ENCODE data around the gene ATMIN. TPM values are rescaled to one million over a fixed set of nuclear protein-coding genes. Genes with fewer than 3 reads are reported as not detected.

ATMIN gene
- total RNA-seq, 1 donor, result 54.0 TPM

GRCh38 chr16:81040131-81040530 lies 4.5 kb downstream of the ATMIN start:
- no peak for TF ChIP-seq CTCF (IDR thresholded peaks at IDR 0.05; ENCODE audit: insufficient read depth, low read depth, low read length)
- H3K4me3 ChIP-seq (ENCODE audit: low read depth, low read length), result no peak overlapping the region
- DNase-seq (ENCODE audit: low read depth), result no peak

DNA sequence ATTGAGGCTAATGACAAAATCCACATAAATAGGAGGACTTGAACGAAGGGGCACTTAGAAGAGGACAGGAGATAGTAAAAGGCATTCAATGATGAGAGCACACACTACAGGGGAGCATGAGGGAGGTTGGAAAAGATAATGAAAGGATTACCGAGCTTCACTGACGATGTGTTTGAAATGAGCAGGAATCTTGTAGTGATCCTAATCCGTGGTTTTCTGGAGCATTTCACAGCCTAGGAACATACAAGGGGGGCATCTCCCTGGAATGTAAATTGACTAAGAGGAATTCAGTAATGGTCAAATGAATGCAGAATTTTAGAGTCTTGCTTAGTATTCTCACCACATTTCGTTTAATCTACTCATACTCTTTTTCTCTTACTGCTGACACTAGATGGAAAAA lies 5.2 kb downstream of the ATMIN start:
- DNase-seq (ENCODE audit: low read depth), result peak; percentile 33
- no peak for TF ChIP-seq CTCF (IDR thresholded peaks at IDR 0.05; ENCODE audit: insufficient read depth, low read depth, low read length)
- H3K4me3 ChIP-seq (ENCODE audit: low read depth, low read length), result no peak overlapping the region

DNA sequence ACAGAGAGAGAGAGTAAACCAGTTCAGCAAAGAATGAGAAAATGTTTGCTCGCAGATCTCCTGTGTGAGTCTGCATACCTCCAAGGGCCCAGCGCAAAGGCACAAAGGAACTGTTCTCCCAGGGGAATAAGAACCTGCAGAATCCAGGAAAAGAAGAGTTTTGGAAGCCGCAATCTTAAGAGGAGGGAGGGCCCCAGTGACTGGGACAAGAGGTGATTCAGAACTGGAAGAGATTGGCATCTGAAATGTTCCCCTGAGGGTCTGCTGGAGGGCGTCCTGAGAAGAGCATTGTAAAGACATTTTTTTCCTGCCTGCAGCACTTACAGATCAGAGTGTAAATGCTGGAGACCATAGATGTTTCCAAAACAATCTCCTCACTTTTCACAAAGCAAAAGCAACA lies 6.1 kb downstream of the ATMIN start:
- H3K4me3 ChIP-seq (ENCODE audit: low read depth, low read length), result no peak overlapping the region
- no peak for TF ChIP-seq CTCF (IDR thresholded peaks at IDR 0.05; ENCODE audit: insufficient read depth, low read depth, low read length)
- DNase-seq (ENCODE audit: low read depth), result no peak

DNA sequence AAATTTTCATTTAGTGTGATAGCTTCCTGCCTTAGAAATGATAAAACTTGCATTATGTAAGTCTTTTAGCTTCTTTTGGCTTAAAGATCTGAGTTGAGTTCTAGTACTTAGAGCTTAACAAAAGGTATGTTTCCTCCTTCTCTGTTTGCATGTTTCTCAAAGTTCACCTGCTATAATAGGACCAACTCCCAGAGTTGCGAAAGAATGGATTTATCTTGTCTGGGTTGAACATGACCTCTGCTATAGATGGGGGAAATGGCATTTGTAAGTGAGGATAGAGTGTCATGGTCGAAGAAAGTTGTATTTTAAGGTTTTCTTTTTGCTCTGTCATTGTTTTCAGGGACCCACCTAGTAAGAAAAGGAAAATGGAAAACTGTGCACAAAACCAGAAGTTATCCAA lies 7.2 kb downstream of the ATMIN start:
- no peak overlapping the region for H3K4me3 ChIP-seq (ENCODE audit: low read depth, low read length)
- no peak for DNase-seq (ENCODE audit: low read depth)
- no peak for TF ChIP-seq CTCF (IDR thresholded peaks at IDR 0.05; ENCODE audit: insufficient read depth, low read depth, low read length)

- no peak overlapping the region for H3K4me3 ChIP-seq (ENCODE audit: low read depth, low read length)
- no peak for DNase-seq (ENCODE audit: low read depth)
- no peak for TF ChIP-seq CTCF (IDR thresholded peaks at IDR 0.05; ENCODE audit: insufficient read depth, low read depth, low read length)
Measured at GRCh38 chr16:81053761-81054160, 18.1 kb downstream of the ATMIN start.

GRCh38 chr16:81060576-81061306 lies 25.1 kb downstream of the ATMIN start:
- H3K4me3 ChIP-seq (ENCODE audit: low read depth, low read length), result no peak overlapping the region
- TF ChIP-seq CTCF (IDR thresholded peaks at IDR 0.05; ENCODE audit: insufficient read depth, low read depth, low read length), result no peak
- DNase-seq (ENCODE audit: low read depth), result no peak

- no peak overlapping the region for H3K4me3 ChIP-seq (ENCODE audit: low read depth, low read length)
- no peak for TF ChIP-seq CTCF (IDR thresholded peaks at IDR 0.05; ENCODE audit: insufficient read depth, low read depth, low read length)
- DNase-seq (ENCODE audit: low read depth), result no peak
Measured at GRCh38 chr16:81061307-81061640, 25.6 kb downstream of the ATMIN start.
